AG04450 (cell line): Measurements from ENCODE around the gene LRRC32. TPM values are rescaled to one million over a fixed set of nuclear protein-coding genes. Genes with fewer than 3 reads are reported as not detected.

Experiments used
- CTCF ChIA-PET: fragments of 300-600, 350-600 bp; formaldehyde crosslinking; extraction: SDS; loops from one replicate; lab custom pipeline; 2022; ENCODE audit warnings: antibody characterized with exemption, inconsistent platforms; lab: Charles Lee
- POLR2A ChIA-PET: fragments of 350-600 bp; formaldehyde crosslinking; extraction: SDS; loops from one replicate; lab custom pipeline; 2021; ENCODE audit warnings: antibody characterized with exemption, inconsistent platforms; lab: Yijun Ruan, JAX
- DNase-seq: peaks from one replicate; pipeline ENCODE4 v3.0.0-alpha.2; 2011; ENCODE audit warnings: low read depth, low spot score
- H3K27ac ChIP-seq: one replicate; pipeline ENCODE4 v1.5.1; 2012; ENCODE audit warnings: low read depth, low read length, control low read depth
- H3K27me3 ChIP-seq: one replicate; pipeline ENCODE4 v1.6.0; 2012; ENCODE audit warnings: low read length; ENCODE audit not compliant: control insufficient read depth, insufficient read depth
- H3K4me3 ChIP-seq: 2 replicates; pipeline ENCODE4 v1.5.1; 2011; ENCODE audit warnings: mild to moderate bottlenecking, low read depth, low read length, control low read depth
- H3K9me3 ChIP-seq: 2 replicates; pipeline ENCODE4 v1.5.1; 2012; ENCODE audit warnings: low read length; ENCODE audit not compliant: control insufficient read depth, insufficient read depth
- polyA plus RNA-seq: library from polyadenylated mRNA; depleted of rRNA; stranded (reverse); fragments of >200 nt; gene quantifications from 2 replicates; pipeline ENCODE4 v1.2.3, GENCODE V29; 2011
- TF ChIP-seq, protein P1 (sequence below): IDR thresholded peaks from 2 replicates; pipeline ENCODE4 v1.5.1; 2011; ENCODE audit warnings: low read depth, low read length, control low read depth, inconsistent platforms

The LRRC32 gene
- polyA plus RNA-seq, 1 experiment, result 10.9 TPM

DNA sequence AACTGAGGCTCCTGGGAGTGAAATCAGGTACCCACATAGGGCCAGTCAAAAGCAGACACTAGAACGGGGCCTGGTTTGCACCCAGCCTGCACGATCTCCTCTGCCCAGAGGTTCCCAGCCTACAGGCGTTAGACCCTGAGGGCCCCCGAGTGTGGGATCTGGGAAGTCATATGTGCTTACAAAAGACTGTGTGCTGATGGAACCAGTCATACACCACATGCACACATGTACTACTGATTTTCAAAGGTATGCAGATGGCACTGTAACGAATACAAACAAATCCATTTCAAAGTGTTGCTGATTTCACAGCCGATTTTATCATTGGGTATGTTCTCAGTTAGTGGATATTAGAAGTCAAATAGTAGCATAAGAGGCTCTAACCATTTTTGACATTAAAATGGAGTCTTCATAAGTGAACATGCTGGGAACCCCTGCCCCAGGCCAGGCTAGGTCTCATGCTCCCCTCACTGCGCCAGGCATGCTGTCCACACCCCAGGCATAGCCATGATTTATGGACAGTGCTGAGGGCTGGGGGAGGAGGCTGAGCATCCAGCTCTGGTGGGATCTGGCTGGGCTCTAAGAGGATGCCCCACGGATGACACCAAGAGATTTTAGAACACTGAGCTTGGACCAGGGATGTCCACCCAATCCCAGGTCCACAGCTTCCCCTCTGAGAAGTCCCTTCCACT is 38.6 kb upstream of the LRRC32 start:
- Histone ChIP-seq H3K27me3 (peaks cover 6% of the 10 kb centered on the region), H3K27ac (no peak overlapping the region), H3K9me3 (peaks cover 3% of the 10 kb centered on the region), H3K4me3 (no peak overlapping the region)
- TF ChIP-seq, protein P1, sequence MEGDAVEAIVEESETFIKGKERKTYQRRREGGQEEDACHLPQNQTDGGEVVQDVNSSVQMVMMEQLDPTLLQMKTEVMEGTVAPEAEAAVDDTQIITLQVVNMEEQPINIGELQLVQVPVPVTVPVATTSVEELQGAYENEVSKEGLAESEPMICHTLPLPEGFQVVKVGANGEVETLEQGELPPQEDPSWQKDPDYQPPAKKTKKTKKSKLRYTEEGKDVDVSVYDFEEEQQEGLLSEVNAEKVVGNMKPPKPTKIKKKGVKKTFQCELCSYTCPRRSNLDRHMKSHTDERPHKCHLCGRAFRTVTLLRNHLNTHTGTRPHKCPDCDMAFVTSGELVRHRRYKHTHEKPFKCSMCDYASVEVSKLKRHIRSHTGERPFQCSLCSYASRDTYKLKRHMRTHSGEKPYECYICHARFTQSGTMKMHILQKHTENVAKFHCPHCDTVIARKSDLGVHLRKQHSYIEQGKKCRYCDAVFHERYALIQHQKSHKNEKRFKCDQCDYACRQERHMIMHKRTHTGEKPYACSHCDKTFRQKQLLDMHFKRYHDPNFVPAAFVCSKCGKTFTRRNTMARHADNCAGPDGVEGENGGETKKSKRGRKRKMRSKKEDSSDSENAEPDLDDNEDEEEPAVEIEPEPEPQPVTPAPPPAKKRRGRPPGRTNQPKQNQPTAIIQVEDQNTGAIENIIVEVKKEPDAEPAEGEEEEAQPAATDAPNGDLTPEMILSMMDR, result no peak
- ChIA-PET POLR2A (no interaction called here), CTCF (no interaction called here)
- no peak for DNase-seq

DNA sequence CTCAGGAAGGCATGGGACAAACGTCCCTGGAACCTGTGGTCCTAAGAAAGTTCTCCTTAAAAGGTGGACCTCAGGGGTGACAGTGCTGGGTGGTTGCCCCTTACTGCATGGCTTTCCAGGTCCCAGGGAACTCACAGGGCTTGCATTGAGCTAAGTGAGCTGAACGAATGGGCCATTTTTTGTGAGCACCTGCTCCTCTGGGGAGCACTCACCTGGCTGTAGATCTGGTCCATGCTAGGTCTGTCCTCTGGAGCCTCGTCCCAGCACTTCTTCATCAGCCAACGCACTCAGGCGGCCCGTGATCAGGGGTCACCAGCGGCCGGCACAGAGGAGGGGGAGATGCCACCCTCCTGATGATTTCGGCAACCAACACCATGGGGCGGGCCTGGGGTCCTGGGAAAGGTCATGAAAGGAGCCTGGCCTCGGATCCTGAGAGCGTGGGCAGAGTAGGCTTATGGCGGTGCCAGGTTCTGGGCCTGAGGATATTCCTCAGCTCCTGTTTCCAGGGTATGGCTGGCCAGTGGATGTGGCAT is 36.8 kb upstream of the LRRC32 start:
- TF ChIP-seq, protein P1, result no peak
- ChIA-PET CTCF (interaction anchor here (2.4 kb wide), 1 partner anchor 14 kb away, joined by 5 read pairs; no protein-coding TSS in a partner anchor), POLR2A (no interaction called here)
- Histone ChIP-seq H3K4me3 (no peak overlapping the region), H3K27me3 (peaks cover 6% of the 10 kb centered on the region), H3K9me3 (peaks cover 3% of the 10 kb centered on the region), H3K27ac (no peak overlapping the region)
- DNase-seq, result no peak

DNA sequence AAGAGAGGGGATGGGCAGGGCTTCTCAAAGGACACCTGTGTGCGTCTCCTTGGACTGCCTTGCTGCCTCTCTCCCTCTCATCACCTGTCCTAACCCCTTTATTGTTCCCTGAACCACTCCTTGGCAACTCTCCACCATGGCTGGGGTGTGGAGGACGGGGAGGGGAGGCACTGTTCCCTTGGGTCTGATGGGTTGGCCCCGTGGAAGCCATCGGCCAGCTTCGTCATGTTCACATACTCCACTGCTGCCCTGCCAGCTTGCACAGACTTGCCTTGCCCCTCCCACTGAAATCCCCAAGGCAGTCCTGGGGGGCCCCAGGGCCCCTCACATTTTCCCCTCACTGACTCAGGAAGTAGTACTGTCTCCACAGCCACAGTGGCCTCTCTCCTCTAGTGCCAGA is 36.1 kb upstream of the LRRC32 start:
- DNase-seq, result no peak
- POLR2A ChIA-PET, result no interaction called here
- Histone ChIP-seq H3K27me3 (peaks cover 6% of the 10 kb centered on the region), H3K27ac (no peak overlapping the region), H3K9me3 (peaks cover 3% of the 10 kb centered on the region), H3K4me3 (no peak overlapping the region)
- TF ChIP-seq, protein P1, result no peak
- CTCF ChIA-PET, result interaction anchor here (2.4 kb wide), 1 partner anchor 15 kb away, joined by 5 read pairs; no protein-coding TSS in a partner anchor

DNA sequence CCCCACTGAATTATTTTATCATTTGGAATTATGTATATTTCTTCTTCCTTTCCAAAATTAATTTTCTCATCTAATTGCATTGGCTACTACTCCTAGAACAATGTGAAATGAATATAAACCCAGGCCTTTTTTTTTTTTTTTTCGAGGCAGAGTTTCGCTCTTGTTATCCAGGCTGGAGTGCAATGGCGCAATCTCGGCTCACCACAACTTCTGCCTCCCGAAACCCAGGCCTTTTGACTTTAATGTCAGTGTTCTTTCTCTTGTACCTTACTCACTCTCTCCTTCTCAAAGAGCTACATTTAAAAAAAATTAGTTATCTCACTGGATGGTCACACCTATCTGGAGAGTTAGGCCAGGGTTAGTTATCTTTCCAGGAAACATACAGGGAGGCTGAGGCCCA is 35.3 kb upstream of the LRRC32 start:
- TF ChIP-seq, protein P1, result no peak
- H3K27me3 ChIP-seq, result peaks cover 6% of the 10 kb centered on the region
- CTCF ChIA-PET, result interaction anchor here (0.7 to 2.4 kb wide), 3 partner anchors 16 to 1691 kb away, joined by 3 to 6 read pairs (median 5); no protein-coding TSS in a partner anchor

More for the DNA sequence above, 35.3 kb upstream of the LRRC32 start:
- POLR2A ChIA-PET, result no interaction called here
- no peak for DNase-seq
- no peak overlapping the region for H3K4me3 ChIP-seq
- H3K9me3 ChIP-seq, result peaks cover 3% of the 10 kb centered on the region
- H3K27ac ChIP-seq, result no peak overlapping the region
